Measurements from ENCODE around the gene DMKN.
A peak's percentile ranks its signal among the peaks of the same experiment; 100 is the strongest.
"Not testable (repeated sequence)": the region's sequence is repeated elsewhere in the genome, so short reads cannot be mapped to it uniquely, and the experiment has no call there.

DMKN gene

GRCh38 chr19:35500611-35501010 is 12.8 kb downstream of the DMKN start:
- no peak for DNase-seq

- DNase-seq: no peak
Measured at GRCh38 chr19:35498984-35499527, 14.4 kb downstream of the DMKN start.

DNA sequence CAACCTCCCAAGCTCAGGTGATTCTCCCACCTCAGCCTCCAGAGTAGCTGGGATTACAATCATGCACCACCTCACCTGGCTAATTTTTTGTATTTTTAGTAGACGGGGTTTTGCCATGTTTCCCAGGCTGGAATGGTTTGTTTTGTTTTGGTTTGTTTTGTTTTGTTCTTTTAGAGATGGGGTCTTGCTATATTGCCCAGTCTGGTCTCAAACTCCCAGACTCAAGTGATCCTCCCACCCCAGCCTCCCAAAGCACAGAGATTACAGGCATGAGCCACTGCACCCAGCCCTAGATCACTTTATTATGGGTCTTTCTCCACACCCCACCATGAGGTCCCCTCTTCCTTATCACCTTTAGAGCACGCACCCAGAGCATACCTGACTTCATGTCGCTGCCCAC is 15.2 kb downstream of the DMKN start:
- no peak for DNase-seq

DNA sequence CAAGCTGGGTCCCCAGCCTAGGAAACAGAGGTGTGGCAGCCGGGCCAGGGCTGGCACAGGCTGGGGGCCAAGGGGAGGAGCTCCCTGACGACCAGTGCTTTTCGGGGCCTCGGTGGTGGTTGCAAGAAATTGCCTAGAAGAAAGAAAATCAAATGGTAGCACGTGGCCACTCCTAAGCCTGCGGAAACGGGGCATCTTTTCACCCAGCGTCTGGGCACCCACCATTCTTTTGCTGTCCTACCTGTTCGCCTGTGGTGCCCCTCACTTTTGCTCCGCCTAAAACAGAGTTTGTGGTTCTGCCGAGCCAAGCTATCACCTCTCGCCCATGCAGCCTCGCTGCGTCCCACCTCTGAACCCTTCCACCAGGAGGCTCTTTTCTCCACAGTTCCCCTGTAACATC is 16.0 kb downstream of the DMKN start:
- DNase-seq: no peak

GRCh38 chr19:35495107-35496064 is 18.1 kb downstream of the DMKN start:
- DNase-seq: peak in 46 of 56 donors; percentile 2 to 64 (median 32)

GRCh38 chr19:35493971-35494370 is 19.5 kb downstream of the DMKN start:
- no peak for DNase-seq

DNA sequence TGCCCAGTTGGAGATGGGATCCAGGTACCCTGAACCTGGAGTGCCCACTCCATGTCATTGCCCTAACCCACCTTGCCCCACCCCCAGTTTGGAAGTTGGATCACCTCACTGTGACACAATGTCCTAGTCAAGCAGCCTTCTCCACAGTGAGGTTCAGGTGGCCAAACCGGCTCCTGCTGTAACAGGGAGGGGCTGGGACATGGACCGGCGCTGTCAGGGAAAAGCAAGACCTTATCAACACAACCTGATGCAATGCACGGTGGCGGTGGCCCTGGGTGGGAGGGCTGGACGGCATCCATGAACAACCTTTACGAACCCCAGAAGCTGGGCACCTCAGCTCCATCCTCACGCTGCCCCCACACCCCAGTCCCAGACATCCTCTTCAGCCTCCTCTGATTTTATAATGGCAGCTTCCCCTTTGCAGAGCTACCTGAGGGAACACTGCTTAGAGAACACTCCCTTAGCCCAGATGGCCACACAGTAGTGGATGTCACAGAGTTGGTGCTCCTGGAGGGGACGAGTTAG is 21.6 kb downstream of the DMKN start:
- no peak for DNase-seq

- DNase-seq: no peak
Measured at GRCh38 chr19:35490364-35490763, 23.1 kb downstream of the DMKN start, which contains the start of gene KRTDAP. Gene KRTDAP (minus strand): TSS chr19:35490464. CDS start chr19:35490442, 22 bp downstream.

- DNase-seq: no peak
Measured at GRCh38 chr19:35488677-35489076, 24.8 kb downstream of the DMKN start.

DNA sequence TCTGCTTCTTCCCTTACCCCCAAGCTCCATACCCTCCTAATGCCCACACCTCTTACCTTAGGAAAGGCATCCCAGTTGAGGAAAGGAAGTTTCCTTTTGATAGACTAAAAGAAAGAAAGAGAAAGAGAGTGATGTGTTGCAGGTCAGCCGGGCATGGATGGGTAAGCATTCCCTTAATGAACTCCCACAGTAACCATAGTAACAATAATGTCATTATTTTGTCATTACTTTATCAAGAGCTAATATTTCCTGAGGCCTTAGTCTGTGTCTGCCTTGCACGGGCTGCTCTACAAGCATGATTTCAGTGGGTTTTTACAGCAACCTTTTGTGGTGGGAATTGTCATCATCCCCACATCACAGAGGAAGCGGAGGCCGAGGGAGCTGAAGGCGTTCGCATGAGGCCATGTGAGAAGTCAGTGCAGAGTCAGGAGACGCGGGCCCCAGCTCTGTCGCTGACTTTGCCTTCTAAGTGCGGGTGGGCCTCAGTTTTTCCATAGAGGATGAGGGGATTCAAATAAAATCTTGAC is 25.7 kb downstream of the DMKN start:
- DNase-seq: no peak

- no peak for DNase-seq
Measured at GRCh38 chr19:35486268-35486708, 27.2 kb downstream of the DMKN start.

DNA sequence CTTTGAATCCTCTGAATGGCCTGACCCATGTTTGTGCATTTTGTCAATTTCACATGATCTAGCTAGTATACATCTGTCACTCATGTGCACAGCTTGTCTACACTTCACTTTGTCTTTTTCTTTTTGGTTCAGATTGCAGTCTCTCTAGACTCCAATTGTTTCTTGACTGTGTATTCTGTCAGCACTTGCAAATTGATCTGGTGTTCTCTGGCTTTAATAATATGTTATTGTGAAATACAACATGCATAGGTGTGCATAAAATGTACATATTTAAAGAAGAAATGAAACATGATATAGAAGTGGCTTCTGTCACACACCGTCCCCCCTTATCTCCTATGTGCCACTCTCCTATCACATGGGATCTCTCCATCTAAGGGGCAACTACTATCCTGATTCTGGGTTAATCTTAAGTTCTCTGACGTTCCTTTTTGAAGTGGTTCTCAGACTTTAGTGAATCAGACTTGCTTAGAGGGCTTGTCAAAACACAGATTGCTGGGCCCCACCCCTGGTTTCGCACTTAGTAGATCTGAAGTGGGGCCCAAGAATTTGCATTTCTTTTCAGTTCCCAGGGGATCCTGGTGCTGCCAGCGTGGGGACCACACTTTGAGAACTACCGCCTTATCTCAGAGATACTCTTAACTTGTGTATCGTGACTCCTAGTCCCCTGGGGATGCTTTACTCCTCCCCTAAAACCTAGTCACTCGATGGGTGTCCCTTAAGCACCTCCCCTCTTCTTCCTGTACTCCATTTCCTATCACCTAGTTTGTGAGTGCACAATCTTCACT is 29.0 kb downstream of the DMKN start:
- no peak for DNase-seq

- DNase-seq: no peak
Measured at GRCh38 chr19:35483089-35483488, 30.4 kb downstream of the DMKN start.

DNA sequence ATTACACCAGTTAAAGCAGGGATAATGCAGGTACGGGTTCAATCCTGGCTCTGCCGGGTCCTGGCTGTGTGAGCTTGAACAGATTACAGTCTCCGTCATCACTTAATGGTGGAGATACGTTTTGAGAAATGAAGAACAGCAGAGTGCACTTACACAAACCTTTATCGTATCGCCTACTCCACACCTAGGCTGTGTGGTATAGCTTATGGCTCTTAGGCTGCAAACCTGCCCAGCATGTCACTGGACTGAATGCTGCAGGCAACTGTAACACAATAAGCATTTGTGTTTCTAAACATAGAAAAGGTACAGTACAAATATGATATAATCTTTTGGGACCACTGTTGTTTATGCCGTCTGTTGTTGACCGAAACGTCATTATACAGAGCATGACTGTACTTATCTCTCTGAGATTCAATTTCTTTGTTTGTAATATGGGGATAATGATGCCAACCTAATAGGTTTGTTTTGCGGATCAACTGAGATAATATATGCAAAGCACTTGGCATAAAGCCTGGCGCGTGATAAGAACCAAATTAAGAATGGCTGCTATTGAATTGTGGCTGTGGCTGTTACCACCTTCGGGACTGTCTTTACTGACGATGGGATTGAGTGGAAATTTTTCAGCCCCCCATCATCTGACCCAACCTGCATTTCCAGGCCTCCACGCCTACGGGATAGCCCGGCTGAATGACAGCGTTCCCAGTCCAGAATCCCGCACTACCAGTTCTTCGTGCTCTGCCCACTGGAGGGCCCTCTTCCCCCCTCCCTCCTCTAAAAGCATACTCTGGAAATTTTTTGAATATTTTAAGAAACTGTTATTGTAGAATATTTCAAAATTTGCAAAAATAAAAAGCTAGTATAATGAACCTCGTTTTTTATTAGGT is 34.4 kb downstream of the DMKN start:
- DNase-seq: no peak

- DNase-seq: no peak
Measured at GRCh38 chr19:35476149-35476548, 37.3 kb downstream of the DMKN start.

GRCh38 chr19:35474594-35474993 is 38.9 kb downstream of the DMKN start:
- not testable (repeated sequence) for DNase-seq

- DNase-seq: no peak
Measured at GRCh38 chr19:35474104-35474503, 39.3 kb downstream of the DMKN start.

- DNase-seq: no peak
Measured at GRCh38 chr19:35471946-35472345, 41.5 kb downstream of the DMKN start.

- not testable (repeated sequence) for DNase-seq
Measured at GRCh38 chr19:35471075-35471474, 42.4 kb downstream of the DMKN start.

- DNase-seq: no peak
Measured at GRCh38 chr19:35470128-35470527, 43.3 kb downstream of the DMKN start.

Measured in amygdala (tissue), 56 donors.